ENCODE results near the gene PTTG1IP. TPM values are rescaled to one million over a fixed set of nuclear protein-coding genes. Genes with fewer than 3 reads are reported as not detected.
A peak's percentile ranks its signal among the peaks of the same experiment; 100 is the strongest.

Gene PTTG1IP
- total and polyA plus RNA-seq, 10 of the 15 experiments (the other 5 are each of a cell fraction or from before 2014, with no cell fraction given): 2.4 to 56.4 (median 44.4) TPM

DNA sequence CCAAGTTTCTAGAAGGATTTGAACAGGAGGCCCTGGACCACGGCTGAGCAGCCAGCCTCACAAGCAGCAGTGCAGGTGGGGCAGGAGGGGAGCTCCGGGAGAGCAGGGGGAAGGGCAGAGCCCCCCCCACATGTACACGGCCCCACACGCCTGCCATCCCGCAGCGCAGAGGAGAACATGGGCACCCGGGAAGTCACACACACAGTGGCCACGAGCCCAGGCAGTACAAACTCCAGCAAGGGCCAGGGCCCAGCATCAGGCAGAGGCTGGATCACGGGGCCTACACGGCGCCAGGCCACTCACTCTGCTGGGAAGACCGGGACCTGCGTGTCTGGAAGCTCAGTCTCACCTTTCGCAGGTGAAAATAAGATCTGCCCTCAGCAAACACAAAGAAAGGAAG, 60.9 kb downstream of the PTTG1IP start:
- no peak for FAIRE-seq

DNA sequence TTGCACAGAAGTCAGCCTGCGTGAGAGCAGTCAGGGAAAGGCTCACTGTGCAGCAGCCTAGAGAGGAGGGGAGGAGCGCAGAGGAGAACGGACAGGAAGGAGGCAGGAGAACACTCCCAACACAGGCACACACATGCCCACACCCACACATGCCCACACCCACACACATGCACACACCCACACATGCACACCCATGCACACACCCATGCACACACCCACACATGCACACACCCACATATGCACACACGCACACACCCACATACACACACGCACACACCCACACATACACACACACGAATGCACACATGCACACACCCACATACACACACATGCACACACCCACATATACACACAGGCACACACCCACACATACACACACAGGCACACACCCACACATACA, 62.7 kb downstream of the PTTG1IP start:
- H3K4me2 ChIP-seq (ENCODE audit: control insufficient read depth, insufficient read depth): no peak overlapping the region
- peaks cover 15 to 16% of the 10 kb centered on the region in 2 experiments for H3K36me3 ChIP-seq (ENCODE audit: control insufficient read depth in 2 of 2, insufficient read depth in 2 of 2, low read length in 1 of 2)
- H2AFZ ChIP-seq (ENCODE audit: control insufficient read depth, low read depth, low read length): no peak overlapping the region
- DNase-seq (ENCODE audit: low read depth, low spot score) (no peak), FAIRE-seq (peak; percentile 23), ATAC-seq (no peak)
- SMC1A ChIA-PET (ENCODE audit: uncharacterized antibody, unreplicated experiment): no interaction called here
- no peak overlapping the region for H3K27ac ChIP-seq (ENCODE audit: control insufficient read depth, insufficient read depth)
- POLR2A ChIA-PET: no interaction called here
- H3K9me3 ChIP-seq (replicated peaks; ENCODE audit: control insufficient read depth, insufficient read depth, low read length): no peaks in the 10 kb centered on the region
- no peaks in the 10 kb centered on the region for H3K4me1 ChIP-seq (ENCODE audit: control insufficient read depth, insufficient read depth, low read length)
- 0 out of 2 replicates have a peak, but pooled peaks have one; percentile 21 for TF ChIP-seq ATF7 (IDR thresholded peaks at IDR 0.05; ENCODE audit: low read depth)
- TF ChIP-seq TCF3 (IDR thresholded peaks at IDR 0.05; ENCODE audit: borderline replicate concordance, insufficient read depth, low read depth, low read length): 0 out of 2 replicates have a peak, but pooled peaks have one; percentile 47
- 0 out of 2 replicates have a peak, but pooled peaks have one; percentile 15 for TF ChIP-seq NBN (IDR thresholded peaks at IDR 0.05)
- peak; percentile 61 for TF ChIP-seq POLR2A (IDR thresholded peaks at IDR 0.05; ENCODE audit: low read depth, low read length)
- TF ChIP-seq, protein P1, sequence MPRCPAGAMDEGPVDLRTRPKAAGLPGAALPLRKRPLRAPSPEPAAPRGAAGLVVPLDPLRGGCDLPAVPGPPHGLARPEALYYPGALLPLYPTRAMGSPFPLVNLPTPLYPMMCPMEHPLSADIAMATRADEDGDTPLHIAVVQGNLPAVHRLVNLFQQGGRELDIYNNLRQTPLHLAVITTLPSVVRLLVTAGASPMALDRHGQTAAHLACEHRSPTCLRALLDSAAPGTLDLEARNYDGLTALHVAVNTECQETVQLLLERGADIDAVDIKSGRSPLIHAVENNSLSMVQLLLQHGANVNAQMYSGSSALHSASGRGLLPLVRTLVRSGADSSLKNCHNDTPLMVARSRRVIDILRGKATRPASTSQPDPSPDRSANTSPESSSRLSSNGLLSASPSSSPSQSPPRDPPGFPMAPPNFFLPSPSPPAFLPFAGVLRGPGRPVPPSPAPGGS (IDR thresholded peaks at IDR 0.05; ENCODE audit: borderline replicate concordance, insufficient read depth, low read depth, low read length, poor library complexity, severe bottlenecking): peak; percentile 90
- TF ChIP-seq FOXM1 (IDR thresholded peaks at IDR 0.05; ENCODE audit: low read depth, low read length): no peak
- no peak for TF ChIP-seq PAX5 (IDR thresholded peaks at IDR 0.05; ENCODE audit: borderline replicate concordance, low read depth, low read length)
- TF ChIP-seq EGR1 (IDR thresholded peaks at IDR 0.05; ENCODE audit: borderline replicate concordance in 1 of 2, low read depth in 2 of 2, low read length in 2 of 2): peak in 1 of 2 experiments; percentile 56; a peak in 1 of 3 replicates
- TF ChIP-seq, protein P2, sequence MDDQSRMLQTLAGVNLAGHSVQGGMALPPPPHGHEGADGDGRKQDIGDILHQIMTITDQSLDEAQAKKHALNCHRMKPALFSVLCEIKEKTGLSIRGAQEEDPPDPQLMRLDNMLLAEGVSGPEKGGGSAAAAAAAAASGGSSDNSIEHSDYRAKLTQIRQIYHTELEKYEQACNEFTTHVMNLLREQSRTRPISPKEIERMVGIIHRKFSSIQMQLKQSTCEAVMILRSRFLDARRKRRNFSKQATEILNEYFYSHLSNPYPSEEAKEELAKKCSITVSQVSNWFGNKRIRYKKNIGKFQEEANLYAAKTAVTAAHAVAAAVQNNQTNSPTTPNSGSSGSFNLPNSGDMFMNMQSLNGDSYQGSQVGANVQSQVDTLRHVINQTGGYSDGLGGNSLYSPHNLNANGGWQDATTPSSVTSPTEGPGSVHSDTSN (IDR thresholded peaks at IDR 0.05; ENCODE audit: insufficient replicate concordance, low read depth, low read length): peak; percentile 2
- intact Hi-C loops (cut with micrococcal nuclease; ENCODE audit: unreplicated experiment): no loop called here
- no peaks in the 10 kb centered on the region for H3K27me3 ChIP-seq (replicated peaks in 1 of 2; ENCODE audit: control insufficient read depth in 2 of 2, insufficient read depth in 2 of 2, low read length in 1 of 2)
- H4K20me1 ChIP-seq (ENCODE audit: control insufficient read depth, insufficient read depth): no peaks in the 10 kb centered on the region
- no peak overlapping the region for H3K4me3 ChIP-seq
- CTCF ChIA-PET: no interaction called here
- H3K9ac ChIP-seq (ENCODE audit: control insufficient read depth, insufficient read depth, low read length): no peak overlapping the region
- in situ Hi-C loops (cut with MboI): no loop called here
- BruUV-seq (replicated peaks): no TSS peak
- peaks cover 15% of the 10 kb centered on the region for H3K79me2 ChIP-seq (ENCODE audit: control insufficient read depth, insufficient read depth, low read length)
- RAD21 ChIA-PET (ENCODE audit: unreplicated experiment): no interaction called here
- 96% methylated on average over 4 of the region's 6 CpGs for WGBS (ENCODE audit: insufficient coverage, insufficient replicate concordance, low lambda C conversion rate, missing lambda C conversion rate)

More for the DNA sequence above, 60.9 kb downstream of the PTTG1IP start:
- in situ Hi-C loops (cut with MboI): no loop called here
- DNase-seq (ENCODE audit: low read depth, low spot score) (no peak), ATAC-seq (no peak)
- ChIA-PET RAD21 (ENCODE audit: unreplicated experiment) (no interaction called here), CTCF (interaction anchor here (1.3 kb wide), 1 partner anchor 14 kb away, joined by 6 read pairs; no protein-coding TSS in a partner anchor), SMC1A (ENCODE audit: uncharacterized antibody, unreplicated experiment) (no interaction called here), POLR2A (no interaction called here)
- H3K9ac ChIP-seq (ENCODE audit: control insufficient read depth, insufficient read depth, low read length): no peak overlapping the region
- H3K27ac ChIP-seq (ENCODE audit: control insufficient read depth, insufficient read depth): no peak overlapping the region
- peaks cover 12 to 15% of the 10 kb centered on the region in 2 experiments for H3K36me3 ChIP-seq (ENCODE audit: control insufficient read depth in 2 of 2, insufficient read depth in 2 of 2, low read length in 1 of 2)
- no peaks in the 10 kb centered on the region for H3K27me3 ChIP-seq (replicated peaks in 1 of 2; ENCODE audit: control insufficient read depth in 2 of 2, insufficient read depth in 2 of 2, low read length in 1 of 2)
- H2AFZ ChIP-seq (ENCODE audit: control insufficient read depth, low read depth, low read length): no peak overlapping the region
- no TSS peak for BruUV-seq (replicated peaks)
- no peak overlapping the region for H3K4me3 ChIP-seq
- H3K4me2 ChIP-seq (ENCODE audit: control insufficient read depth, insufficient read depth): no peak overlapping the region
- TF ChIP-seq POLR2A (IDR thresholded peaks at IDR 0.05; ENCODE audit: low read depth, low read length) (peak; percentile 19), POU2F2 (IDR thresholded peaks at IDR 0.05; ENCODE audit: borderline replicate concordance, low read depth, low read length) (no peak)
- H3K79me2 ChIP-seq (ENCODE audit: control insufficient read depth, insufficient read depth, low read length): peaks cover 30% of the 10 kb centered on the region
- H3K9me3 ChIP-seq (replicated peaks; ENCODE audit: control insufficient read depth, insufficient read depth, low read length): no peaks in the 10 kb centered on the region
- no peaks in the 10 kb centered on the region for H4K20me1 ChIP-seq (ENCODE audit: control insufficient read depth, insufficient read depth)
- no peaks in the 10 kb centered on the region for H3K4me1 ChIP-seq (ENCODE audit: control insufficient read depth, insufficient read depth, low read length)
- 88% methylated on average over 14 of the region's 14 CpGs for WGBS (ENCODE audit: insufficient coverage, insufficient replicate concordance, low lambda C conversion rate, missing lambda C conversion rate)
- intact Hi-C loops (cut with micrococcal nuclease; ENCODE audit: unreplicated experiment): no loop called here
